Measurements from ENCODE around the gene KCNJ4. TPM values are rescaled to one million over a fixed set of nuclear protein-coding genes. Genes with fewer than 3 reads are reported as not detected.

Gene KCNJ4
- total RNA-seq, 4 donors from 2014 or later: not detected

- intact Hi-C loops (cut with DNase I): no loop called here
- 48% methylated on average over 1 of the region's 1 CpG for WGBS
- Histone ChIP-seq H3K4me1 (peaks cover 7 to 36% (median 25%) of the 10 kb centered on the region in 4 donors), H3K27me3 (no peaks in the 10 kb centered on the region), H3K36me3 (peaks cover 69 to 100% (median 92%) of the 10 kb centered on the region in 4 donors), H3K4me3 (no peak overlapping the region), H3K9me3 (no peaks in the 10 kb centered on the region), H3K27ac (replicated peaks in 1 of 4) (no peak overlapping the region)
- DNase-seq (ENCODE audit: extremely low spot score): no peak
- TF ChIP-seq POLR2A (IDR thresholded peaks at IDR 0.05; ENCODE audit: low read depth) (no peak), POLR2AphosphoS5 (IDR thresholded peaks at IDR 0.05) (peak in 1 of 2 donors; percentile 24)
These were observed 29.2 kb upstream of the KCNJ4 start for GRCh38 chr22:38484244-38484643.

GRCh38 chr22:38482662-38483308, 27.8 kb upstream of the KCNJ4 start:
- no peaks in the 10 kb centered on the region for H3K27me3 ChIP-seq
- no peak for DNase-seq (ENCODE audit: extremely low spot score)
- intact Hi-C loops (cut with DNase I): no loop called here
- TF ChIP-seq EP300 (IDR thresholded peaks at IDR 0.05): no peak
- TF ChIP-seq POLR2AphosphoS5 (IDR thresholded peaks at IDR 0.05): peak in 1 of 2 donors; percentile 38
- peaks cover 56 to 86% (median 78%) of the 10 kb centered on the region in 4 donors for H3K36me3 ChIP-seq
- WGBS: 97% methylated on average over 6 of the region's 6 CpGs
- H3K4me3 ChIP-seq: no peak overlapping the region
- no peak overlapping the region for H3K27ac ChIP-seq (replicated peaks in 1 of 4)
- H3K9me3 ChIP-seq: no peaks in the 10 kb centered on the region
- peaks cover 7 to 30% (median 19%) of the 10 kb centered on the region in 4 donors for H3K4me1 ChIP-seq

GRCh38 chr22:38481871-38482332, 26.9 kb upstream of the KCNJ4 start:
- TF ChIP-seq CTCF (IDR thresholded peaks at IDR 0.05) (no peak), POLR2A (IDR thresholded peaks at IDR 0.05; ENCODE audit: low read depth) (no peak), POLR2AphosphoS5 (IDR thresholded peaks at IDR 0.05) (peak in 1 of 2 donors; percentile 17)
- Histone ChIP-seq H3K4me1 (peaks cover 7 to 25% (median 12%) of the 10 kb centered on the region in 4 donors), H3K4me3 (no peak overlapping the region), H3K27ac (replicated peaks in 1 of 4) (no peak overlapping the region), H3K36me3 (peaks cover 48 to 77% (median 69%) of the 10 kb centered on the region in 4 donors), H3K27me3 (no peaks in the 10 kb centered on the region), H3K9me3 (no peaks in the 10 kb centered on the region)
- 92% methylated on average over 8 of the region's 8 CpGs for WGBS
- no peak for DNase-seq (ENCODE audit: extremely low spot score)
- intact Hi-C loops (cut with DNase I): no loop called here

- TF ChIP-seq POLR2AphosphoS5 (IDR thresholded peaks at IDR 0.05) (peak in 1 of 2 donors; percentile 31), CTCF (IDR thresholded peaks at IDR 0.05) (no peak)
- intact Hi-C loops (cut with DNase I): no loop called here
- no peak for DNase-seq (ENCODE audit: extremely low spot score)
- Histone ChIP-seq H3K27me3 (no peaks in the 10 kb centered on the region), H3K4me1 (peaks cover 7 to 25% (median 8%) of the 10 kb centered on the region in 4 donors), H3K36me3 (peaks cover 42 to 71% (median 63%) of the 10 kb centered on the region in 4 donors), H3K27ac (replicated peaks in 1 of 4) (peak overlapping the region in 2 of 4 donors; percentile 4 to 6), H3K4me3 (no peak overlapping the region), H3K9me3 (no peaks in the 10 kb centered on the region)
- 90% methylated on average over 3 of the region's 3 CpGs for WGBS
These were observed 26.3 kb upstream of the KCNJ4 start for GRCh38 chr22:38481162-38481870.

- TF ChIP-seq POLR2AphosphoS5 (IDR thresholded peaks at IDR 0.05) (peak in 1 of 2 donors; percentile 57), CTCF (IDR thresholded peaks at IDR 0.05) (no peak)
- Histone ChIP-seq H3K27me3 (no peaks in the 10 kb centered on the region), H3K4me3 (no peak overlapping the region), H3K4me1 (peaks cover 3 to 20% (median 7%) of the 10 kb centered on the region in 4 donors), H3K27ac (replicated peaks in 1 of 4) (peak overlapping the region in 2 of 4 donors; percentile 6 to 25), H3K36me3 (peaks cover 21 to 50% (median 42%) of the 10 kb centered on the region in 4 donors), H3K9me3 (no peaks in the 10 kb centered on the region)
- 72% methylated on average over 7 of the region's 7 CpGs for WGBS
- intact Hi-C loops (cut with DNase I): no loop called here
- no peak for DNase-seq (ENCODE audit: extremely low spot score)
These were observed 24.3 kb upstream of the KCNJ4 start for GRCh38 chr22:38479096-38479837.

Data from esophagus muscularis mucosa (tissue), 4 donors.